Right renal pelvis (tissue), 4 donors: Measurements from ENCODE around the gene LRRC58. TPM values are rescaled to one million over a fixed set of nuclear protein-coding genes. Genes with fewer than 3 reads are reported as not detected.
A peak's percentile ranks its signal among the peaks of the same experiment; 100 is the strongest.
"Not testable (repeated sequence)": the region's sequence is repeated elsewhere in the genome, so short reads cannot be mapped to it uniquely, and the experiment has no call there.

Experiments
- DNase-seq, 4 donors: peaks; one replicate each; pipeline ENCODE4 v3.0.0-alpha.2; 2013; ENCODE audit warnings: low read depth in 4 of 4, low spot score in 3 of 4, missing footprints in 1 of 4
- polyA plus RNA-seq, 4 donors: library from polyadenylated mRNA; unstranded; fragments of 120-200 nt; gene quantifications; one replicate each; pipeline ENCODE4 v1.2.1, GENCODE V29; 2013; ENCODE audit not compliant: insufficient read length in 4 of 4

Gene LRRC58
- polyA plus RNA-seq = 10 to 100 TPM; 31.2 to 39.0 (median 37.7) TPM

- peak; percentile 85 to 88 (median 88) for DNase-seq
Observed at GRCh38 chr3:120348991-120349854, at the start of gene LRRC58. LRRC58 (minus strand) TSS chr3:120349354; CDS start chr3:120349243, 111 bp downstream.

- DNase-seq = no peak
Observed at GRCh38 chr3:120396469-120396868, 47.3 kb upstream of the LRRC58 start.

GRCh38 chr3:120394347-120394746 lies 45.2 kb upstream of the LRRC58 start:
- no peak for DNase-seq

- no peak for DNase-seq
Observed at GRCh38 chr3:120393761-120394160, 44.6 kb upstream of the LRRC58 start.

- DNase-seq = no peak
Observed at GRCh38 chr3:120393243-120393642, 44.1 kb upstream of the LRRC58 start.

GRCh38 chr3:120382941-120383447 lies 33.8 kb upstream of the LRRC58 start:
- DNase-seq = no peak

GRCh38 chr3:120381503-120381902 lies 32.3 kb upstream of the LRRC58 start:
- DNase-seq = no peak

- DNase-seq = not testable (repeated sequence)
Observed at GRCh38 chr3:120377948-120378347, 28.8 kb upstream of the LRRC58 start.

GRCh38 chr3:120370463-120370862 lies 21.3 kb upstream of the LRRC58 start:
- no peak for DNase-seq

GRCh38 chr3:120369037-120369467 lies 19.9 kb upstream of the LRRC58 start:
- DNase-seq = no peak

- DNase-seq = no peak
Observed at GRCh38 chr3:120368172-120368571, 19.0 kb upstream of the LRRC58 start.

- no peak for DNase-seq
Observed at GRCh38 chr3:120364821-120365220, 15.7 kb upstream of the LRRC58 start.

- no peak for DNase-seq
Observed at GRCh38 chr3:120364101-120364500, 14.9 kb upstream of the LRRC58 start.

GRCh38 chr3:120357807-120358206 lies 8.7 kb upstream of the LRRC58 start:
- no peak for DNase-seq

- DNase-seq = no peak
Observed at GRCh38 chr3:120355486-120355885, 6.3 kb upstream of the LRRC58 start.

- no peak for DNase-seq
Observed at GRCh38 chr3:120353463-120353862, 4.3 kb upstream of the LRRC58 start.

- no peak for DNase-seq
Observed at GRCh38 chr3:120352017-120352416, 2.9 kb upstream of the LRRC58 start.

- DNase-seq = no peak
Observed at GRCh38 chr3:120350401-120350941, 1.3 kb upstream of the LRRC58 start.

- DNase-seq = peak in 1 of 4 donors; percentile 16
Observed at GRCh38 chr3:120349855-120350125, 636 bp upstream of the LRRC58 start.

GRCh38 chr3:120348065-120348990 lies 826 bp downstream of the LRRC58 start:
- peak in 2 of 4 donors; percentile 18 to 47 for DNase-seq

- no peak for DNase-seq
Observed at GRCh38 chr3:120344349-120344748, 4.8 kb downstream of the LRRC58 start.
